Astrocyte (in vitro differentiated cells and primary cell): ENCODE results near the gene EBLN1. TPM values are rescaled to one million over a fixed set of nuclear protein-coding genes. Genes with fewer than 3 reads are reported as not detected.

Experiments
- DNase-seq: peaks from one replicate; pipeline ENCODE4 v3.0.0-alpha.2; 2010; ENCODE audit warnings: low read depth
- FAIRE-seq: peaks from 2 replicates; lab custom pipeline; 2011; peaks lifted over from hg19 to GRCh38; lab: Jason Lieb, UNC
- H2AFZ ChIP-seq: 2 replicates; pipeline ENCODE4 v1.6.0; 2012; ENCODE audit warnings: low read depth, low read length, inconsistent platforms
- H3K27ac ChIP-seq: 2 replicates; pipeline ENCODE4 v1.5.1; 2011; ENCODE audit warnings: low read depth, low read length, inconsistent platforms
- H3K27me3 ChIP-seq: 2 replicates; pipeline ENCODE4 v1.6.0; 2011; ENCODE audit warnings: low read length, inconsistent platforms; ENCODE audit not compliant: insufficient read depth
- H3K36me3 ChIP-seq: 2 replicates; pipeline ENCODE4 v1.5.1; 2011; ENCODE audit warnings: low read length, inconsistent platforms; ENCODE audit not compliant: insufficient read depth
- H3K4me1 ChIP-seq: 2 replicates; pipeline ENCODE4 v1.5.1; 2011; ENCODE audit warnings: low read length, inconsistent platforms; ENCODE audit not compliant: insufficient read depth
- H3K4me2 ChIP-seq: 2 replicates; pipeline ENCODE4 v1.6.0; 2012; ENCODE audit warnings: low read length, inconsistent platforms
- H3K4me3 ChIP-seq: 2 replicates; pipeline ENCODE4 v1.5.1; 2011; ENCODE audit warnings: low read depth, mild to moderate bottlenecking, low read length, inconsistent platforms; ENCODE audit not compliant: insufficient read depth
- H3K79me2 ChIP-seq: 2 replicates; pipeline ENCODE4 v1.6.0; 2012; ENCODE audit warnings: mild to moderate bottlenecking, low read length, inconsistent platforms; ENCODE audit not compliant: insufficient read depth
- H3K9ac ChIP-seq: 2 replicates; pipeline ENCODE4 v1.6.0; 2012; ENCODE audit warnings: mild to moderate bottlenecking, low read length, inconsistent platforms
- H3K9me3 ChIP-seq: 2 replicates; pipeline ENCODE4 v1.5.1; 2012; ENCODE audit warnings: low read depth, mild to moderate bottlenecking, low read length, inconsistent platforms; ENCODE audit not compliant: insufficient read depth
- H4K20me1 ChIP-seq: 2 replicates; pipeline ENCODE4 v1.6.0; 2012; ENCODE audit warnings: low read length, inconsistent platforms; ENCODE audit not compliant: insufficient read depth
- H3K27ac Mint-ChIP-seq: one replicate; pipeline ENCODE4 v1.8.0; 2021; ENCODE audit warnings: mild to moderate bottlenecking, mixed read lengths; ENCODE audit not compliant: unreplicated experiment
- H3K27me3 Mint-ChIP-seq: one replicate; pipeline ENCODE4 v1.8.0; 2021; ENCODE audit warnings: low read depth, mixed read lengths; ENCODE audit not compliant: unreplicated experiment
- H3K36me3 Mint-ChIP-seq: one replicate; pipeline ENCODE4 v1.8.0; 2021; ENCODE audit warnings: low read depth, mixed read lengths; ENCODE audit not compliant: unreplicated experiment
- H3K4me1 Mint-ChIP-seq: one replicate; pipeline ENCODE4 v1.8.0; 2021; ENCODE audit warnings: low read depth, mixed read lengths; ENCODE audit not compliant: unreplicated experiment
- H3K4me3 Mint-ChIP-seq: one replicate; pipeline ENCODE4 v1.8.0; 2021; ENCODE audit warnings: mild to moderate bottlenecking, moderate library complexity, mixed read lengths; ENCODE audit not compliant: unreplicated experiment
- H3K9me3 Mint-ChIP-seq: one replicate; pipeline ENCODE4 v1.8.0; 2021; ENCODE audit warnings: mild to moderate bottlenecking, mixed read lengths; ENCODE audit not compliant: unreplicated experiment
- EZH2 ChIP-seq: IDR thresholded peaks from 2 replicates; pipeline ENCODE4 v1.6.1; 2012; ENCODE audit warnings: mild to moderate bottlenecking, low read length, inconsistent platforms; ENCODE audit not compliant: insufficient read depth
- total RNA-seq: library from RNA; stranded (reverse); gene quantifications from 2 replicates; pipeline ENCODE4 v1.2.1, GENCODE V29; 2021
- TF ChIP-seq, protein P1 (sequence below): IDR thresholded peaks from 2 replicates; pipeline ENCODE4 v1.5.1; 2011; ENCODE audit warnings: low read depth, mild to moderate bottlenecking, inconsistent platforms, low read length, moderate library complexity; ENCODE audit not compliant: insufficient read depth

The EBLN1 gene
- total RNA-seq, 1 donor from 2014 or later = not detected

DNA sequence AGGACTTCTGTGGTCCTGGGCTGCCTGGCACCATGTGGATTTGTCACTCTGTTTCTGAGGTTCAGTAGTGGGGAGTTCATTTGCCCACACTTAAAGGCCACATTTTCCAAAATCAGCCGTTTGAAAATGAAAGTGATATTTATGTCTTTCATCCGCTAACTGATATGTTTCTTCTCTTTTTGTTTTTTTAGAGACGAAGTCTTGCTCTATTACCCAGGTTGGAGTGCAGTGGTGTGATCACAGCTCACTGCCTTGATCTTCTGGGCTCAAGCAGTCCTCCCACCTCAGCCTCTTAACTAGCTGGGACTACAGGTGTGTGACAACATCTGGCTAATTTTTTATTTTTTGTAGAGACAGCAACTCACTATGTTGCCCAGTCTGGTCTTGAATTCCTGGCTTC, 58.6 kb downstream of the EBLN1 start:
- no peak overlapping the region for H3K4me3 ChIP-seq
- no peak overlapping the region for H3K27ac ChIP-seq
- no peaks in the 10 kb centered on the region for H3K79me2 ChIP-seq
- H3K4me3 Mint-ChIP-seq = no peak overlapping the region
- H3K27me3 Mint-ChIP-seq = no peaks in the 10 kb centered on the region
- no peak overlapping the region for H2AFZ ChIP-seq
- H3K9me3 ChIP-seq = no peaks in the 10 kb centered on the region
- TF ChIP-seq EZH2 = no peak
- TF ChIP-seq, protein P1, sequence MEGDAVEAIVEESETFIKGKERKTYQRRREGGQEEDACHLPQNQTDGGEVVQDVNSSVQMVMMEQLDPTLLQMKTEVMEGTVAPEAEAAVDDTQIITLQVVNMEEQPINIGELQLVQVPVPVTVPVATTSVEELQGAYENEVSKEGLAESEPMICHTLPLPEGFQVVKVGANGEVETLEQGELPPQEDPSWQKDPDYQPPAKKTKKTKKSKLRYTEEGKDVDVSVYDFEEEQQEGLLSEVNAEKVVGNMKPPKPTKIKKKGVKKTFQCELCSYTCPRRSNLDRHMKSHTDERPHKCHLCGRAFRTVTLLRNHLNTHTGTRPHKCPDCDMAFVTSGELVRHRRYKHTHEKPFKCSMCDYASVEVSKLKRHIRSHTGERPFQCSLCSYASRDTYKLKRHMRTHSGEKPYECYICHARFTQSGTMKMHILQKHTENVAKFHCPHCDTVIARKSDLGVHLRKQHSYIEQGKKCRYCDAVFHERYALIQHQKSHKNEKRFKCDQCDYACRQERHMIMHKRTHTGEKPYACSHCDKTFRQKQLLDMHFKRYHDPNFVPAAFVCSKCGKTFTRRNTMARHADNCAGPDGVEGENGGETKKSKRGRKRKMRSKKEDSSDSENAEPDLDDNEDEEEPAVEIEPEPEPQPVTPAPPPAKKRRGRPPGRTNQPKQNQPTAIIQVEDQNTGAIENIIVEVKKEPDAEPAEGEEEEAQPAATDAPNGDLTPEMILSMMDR = no peak
- no peak overlapping the region for H3K9ac ChIP-seq
- DNase-seq = no peak
- H3K36me3 Mint-ChIP-seq = no peaks in the 10 kb centered on the region
- no peaks in the 10 kb centered on the region for H4K20me1 ChIP-seq
- no peak overlapping the region for H3K4me2 ChIP-seq
- no peaks in the 10 kb centered on the region for H3K9me3 Mint-ChIP-seq
- no peaks in the 10 kb centered on the region for H3K4me1 Mint-ChIP-seq
- H3K4me1 ChIP-seq = no peaks in the 10 kb centered on the region
- no peak for FAIRE-seq
- H3K36me3 ChIP-seq = no peaks in the 10 kb centered on the region
- no peaks in the 10 kb centered on the region for H3K27me3 ChIP-seq
- H3K27ac Mint-ChIP-seq = no peak overlapping the region

Other genes starting within 250 kb of the EBLN1 start
- gene DNAJC1, start 214.3 kb downstream of the EBLN1 start, total RNA-seq = 66.8 and 67.1 TPM in 2 replicates
- gene COMMD3, start 98.4 kb upstream of the EBLN1 start, total RNA-seq = 28.0 and 28.8 TPM in 2 replicates
- 29.7 and 30.8 TPM in 2 replicates for gene BMI1, start 103.1 kb upstream of the EBLN1 start, total RNA-seq
- gene SPAG6, start 127.5 kb upstream of the EBLN1 start, total RNA-seq = not detected in 2 replicates